ENCODE data around the gene C1orf232. TPM values are rescaled to one million over a fixed set of nuclear protein-coding genes. Genes with fewer than 3 reads are reported as not detected.

Gene C1orf232
- total and polyA plus RNA-seq, 2 donors (not counting 3 experiments of a cell fraction or from before 2014, with no cell fraction given): not detected

DNA sequence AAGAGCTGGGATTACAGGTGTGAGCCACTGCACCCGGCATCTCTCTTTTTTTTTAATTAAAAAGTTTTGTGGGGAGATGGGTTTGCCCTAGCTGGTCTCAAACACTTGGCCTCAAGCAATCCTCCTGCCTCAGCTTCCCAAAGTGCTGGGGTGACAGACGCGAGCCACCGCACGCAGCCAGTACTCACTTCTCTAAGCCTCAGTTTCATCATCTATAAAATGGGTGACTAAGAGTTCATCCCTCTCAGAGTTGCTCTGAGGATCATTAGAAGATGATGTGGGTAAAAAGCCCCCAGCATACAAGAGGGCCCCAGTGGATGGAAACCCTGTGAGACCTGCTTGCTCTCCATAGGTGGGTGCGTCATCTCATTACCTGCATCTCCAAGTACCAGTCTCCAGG is 19.1 kb upstream of the C1orf232 start:
- DNase-seq (ENCODE audit: low read depth, low spot score): no peak
- no peaks in the 10 kb centered on the region for H4K20me1 ChIP-seq (replicated peaks; ENCODE audit: control insufficient read depth, extremely low read depth, insufficient read depth, low read length)
- no TSS peak for BruUV-seq (replicated peaks)
- H3K9me1 ChIP-seq (replicated peaks; ENCODE audit: control insufficient read depth, extremely low read depth, insufficient read depth, low read length): no peaks in the 10 kb centered on the region
- FAIRE-seq: no peak
- H3K9ac ChIP-seq (replicated peaks; ENCODE audit: extremely low read depth, insufficient read depth, low read length): no peak overlapping the region
- ChIA-PET POLR2A (interaction anchor here (0.7 kb wide), 1 partner anchor 153 kb away, joined by 3 read pairs; no protein-coding TSS in a partner anchor), CTCF (interaction anchor here (1.2 kb wide), 1 partner anchor 18 kb away, joined by 6 read pairs; the partner anchor contains the start of gene ZNF593)
- H3K4me1 ChIP-seq (ENCODE audit: control insufficient read depth, extremely low read depth, insufficient read depth, low read length): no peaks in the 10 kb centered on the region
- intact Hi-C loops (cut with micrococcal nuclease): no loop called here
- TF ChIP-seq CTCF (IDR thresholded peaks at IDR 0.05; ENCODE audit: extremely low read depth in 1 of 2, insufficient read depth in 1 of 2, low read depth in 1 of 2, low read length in 2 of 2) (no peak), POLR2A (IDR thresholded peaks at IDR 0.05; ENCODE audit: low read depth, low read length) (no peak), EZH2 (IDR thresholded peaks at IDR 0.05; ENCODE audit: borderline replicate concordance, low read depth, low read length, severe bottlenecking) (no peak), POLR2AphosphoS5 (IDR thresholded peaks at IDR 0.05; ENCODE audit: insufficient read depth, low read depth, low read length) (no peak), GATA2 (IDR thresholded peaks at IDR 0.05; ENCODE audit: insufficient read depth, insufficient read length, low read depth, low read length) (no peak), FOS (IDR thresholded peaks at IDR 0.05; ENCODE audit: borderline replicate concordance, insufficient read depth, low read length) (no peak), JUN (IDR thresholded peaks at IDR 0.05; ENCODE audit: borderline replicate concordance, insufficient read depth, insufficient read length, low read depth) (no peak), MYC (IDR thresholded peaks at IDR 0.05; ENCODE audit: low read depth, low read length) (no peak)
- TF ChIP-seq, protein P1, sequence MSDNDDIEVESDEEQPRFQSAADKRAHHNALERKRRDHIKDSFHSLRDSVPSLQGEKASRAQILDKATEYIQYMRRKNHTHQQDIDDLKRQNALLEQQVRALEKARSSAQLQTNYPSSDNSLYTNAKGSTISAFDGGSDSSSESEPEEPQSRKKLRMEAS (IDR thresholded peaks at IDR 0.05; ENCODE audit: insufficient read depth, insufficient read length): no peak
- no peak overlapping the region for H3K4me3 ChIP-seq (replicated peaks in 1 of 3; ENCODE audit: insufficient read depth in 1 of 3, low read depth in 1 of 3, low read length in 3 of 3)
- no peaks in the 10 kb centered on the region for H3K36me3 ChIP-seq (ENCODE audit: control insufficient read depth in 2 of 2, extremely low read depth in 1 of 2, insufficient read depth in 2 of 2, low read length in 2 of 2)
- no peak overlapping the region for H3K4me2 ChIP-seq (ENCODE audit: insufficient read depth, low read length)
- dilution Hi-C loops (cut with MboI; ENCODE audit: extremely low pct_ligation_motif_present, low sequenced_read_pairs): no loop called here
- no peak overlapping the region for H2AFZ ChIP-seq (ENCODE audit: low read depth, low read length)
- H3K27ac ChIP-seq (ENCODE audit: insufficient read depth, low read depth, low read length): no peak overlapping the region
- no peaks in the 10 kb centered on the region for H3K9me3 ChIP-seq (replicated peaks; ENCODE audit: control insufficient read depth, insufficient read depth, low read length)
- no peaks in the 10 kb centered on the region for H3K79me2 ChIP-seq (ENCODE audit: control insufficient read depth, insufficient read depth, low read length)
- no peaks in the 10 kb centered on the region for H3K27me3 ChIP-seq (ENCODE audit: control insufficient read depth in 2 of 2, insufficient read depth in 2 of 2, low read length in 2 of 2)
